DMS114 treated with DMSO at 0.1 percent for 48 hours (cell line): ENCODE measurements around the gene KANSL1.

Source experiments
- DNase-seq: peaks from one replicate; lab custom pipeline; 2025; ENCODE audit not compliant: unreplicated experiment; lab: John Stamatoyannopoulos, UW

KANSL1 gene

GRCh38 chr17:46043606-46044005, 149.6 kb downstream of the KANSL1 start:
- no peak for DNase-seq

- DNase-seq = no peak
Observed at GRCh38 chr17:46042925-46043324, 150.3 kb downstream of the KANSL1 start.

DNA sequence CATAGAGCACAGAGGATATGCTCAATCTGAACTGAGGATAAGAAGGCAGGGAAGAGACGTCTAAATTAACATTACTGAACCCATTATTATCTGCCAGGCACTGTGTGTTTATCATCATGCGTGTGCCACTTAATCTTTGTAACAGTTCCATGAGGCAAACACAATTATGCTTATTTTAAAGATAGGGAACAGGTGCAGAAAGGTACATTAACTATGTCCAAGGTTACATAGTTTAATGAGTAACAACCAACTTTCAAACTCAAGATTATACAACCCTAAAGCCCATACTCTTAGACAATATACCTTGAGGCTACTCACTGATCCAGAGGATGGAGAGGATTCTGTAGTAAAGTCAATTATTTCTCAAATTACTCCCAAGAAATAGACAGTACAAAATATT, 151.0 kb downstream of the KANSL1 start:
- DNase-seq = no peak

DNA sequence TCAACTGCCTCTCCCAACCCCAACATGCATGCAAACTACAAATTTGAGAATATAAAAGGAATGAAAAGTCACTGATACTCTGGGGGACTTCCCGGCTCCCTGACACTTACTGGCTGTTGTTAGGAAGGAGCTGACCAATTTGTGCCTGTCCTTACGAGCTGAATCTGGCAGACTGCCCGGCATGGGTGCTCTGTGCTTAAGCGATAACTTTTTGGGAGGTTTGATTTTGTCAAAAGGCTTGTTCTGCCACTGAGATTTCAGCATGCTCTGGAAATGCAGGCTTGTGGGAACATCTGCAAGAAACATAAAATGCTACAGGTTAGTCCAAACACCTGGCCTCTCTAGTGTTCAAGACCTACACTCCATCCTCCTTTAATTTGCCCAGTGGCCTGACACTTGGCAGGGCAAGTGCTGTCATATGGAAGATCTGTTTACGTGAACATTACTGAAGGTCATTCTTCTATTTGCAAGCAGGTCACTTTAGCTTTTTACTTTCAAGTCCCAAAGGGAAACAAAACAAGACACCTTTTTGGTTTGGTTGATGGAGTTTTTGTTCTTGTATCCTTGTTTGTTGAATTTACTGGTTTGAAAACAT, 153.5 kb downstream of the KANSL1 start:
- DNase-seq = no peak

DNA sequence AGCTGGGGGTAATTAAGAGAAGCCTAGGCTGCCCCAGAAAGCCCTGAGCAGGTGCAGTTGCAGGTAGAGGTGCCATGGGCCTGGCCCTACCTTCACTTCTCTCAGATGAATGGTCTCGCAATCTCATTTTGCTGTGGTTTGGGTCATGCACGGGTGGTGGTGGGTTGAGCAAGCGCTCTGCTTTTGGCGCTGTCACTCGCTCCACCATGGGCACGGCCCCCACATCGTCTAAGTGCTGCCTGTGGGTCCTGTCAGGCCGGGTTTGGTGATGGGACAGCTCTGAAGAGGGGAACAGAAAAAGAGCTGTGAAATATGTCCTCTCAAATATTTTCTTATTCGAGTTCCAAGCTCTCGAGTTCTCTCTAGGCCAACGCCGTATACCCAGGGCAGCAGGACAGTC, 154.3 kb downstream of the KANSL1 start:
- DNase-seq = no peak

- DNase-seq = no peak
Observed at GRCh38 chr17:46038414-46038813, 154.8 kb downstream of the KANSL1 start.

DNA sequence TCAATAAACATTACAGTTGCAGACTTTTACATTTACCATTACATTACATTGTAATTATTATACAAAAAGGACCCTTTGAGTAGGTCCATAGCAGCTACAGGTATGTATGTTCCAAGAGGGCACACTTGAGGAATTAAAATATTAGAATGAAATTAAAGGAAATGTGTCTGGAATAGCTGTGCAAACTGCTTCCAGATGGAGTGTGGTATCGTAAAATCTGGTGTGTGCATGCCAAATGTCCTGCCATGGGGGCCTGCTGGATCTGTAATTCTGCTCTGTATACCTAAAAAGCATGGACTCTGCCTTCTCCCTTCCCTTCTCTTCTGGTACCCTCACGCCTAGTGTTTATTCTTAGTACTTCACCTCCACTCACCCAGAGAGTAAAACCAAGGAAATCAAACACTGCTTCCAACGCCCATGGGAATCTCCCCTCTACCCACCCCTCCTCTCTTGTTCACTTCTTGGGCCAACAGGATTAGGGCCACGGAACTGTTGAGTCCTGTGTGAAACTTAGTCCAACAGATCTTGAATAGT, 155.4 kb downstream of the KANSL1 start:
- DNase-seq = no peak

DNA sequence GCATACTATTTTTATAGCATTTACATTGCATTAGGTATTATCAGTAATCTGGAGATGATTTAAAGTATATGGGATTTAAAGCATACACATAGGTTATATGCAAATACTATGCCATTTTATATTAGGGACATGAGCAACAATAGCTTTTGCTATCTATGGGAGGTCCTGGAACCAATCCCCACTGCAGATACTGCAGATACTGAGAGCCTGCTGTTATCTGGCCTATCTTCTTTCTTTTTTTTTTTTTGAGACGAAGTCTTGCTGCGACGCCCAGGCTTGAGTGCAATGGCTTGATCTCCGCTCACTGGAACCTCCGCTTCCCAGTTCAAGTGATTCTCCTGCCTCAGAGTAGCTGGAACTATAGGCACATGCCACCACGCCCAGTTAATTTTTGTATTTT, 156.7 kb downstream of the KANSL1 start:
- DNase-seq = no peak

DNA sequence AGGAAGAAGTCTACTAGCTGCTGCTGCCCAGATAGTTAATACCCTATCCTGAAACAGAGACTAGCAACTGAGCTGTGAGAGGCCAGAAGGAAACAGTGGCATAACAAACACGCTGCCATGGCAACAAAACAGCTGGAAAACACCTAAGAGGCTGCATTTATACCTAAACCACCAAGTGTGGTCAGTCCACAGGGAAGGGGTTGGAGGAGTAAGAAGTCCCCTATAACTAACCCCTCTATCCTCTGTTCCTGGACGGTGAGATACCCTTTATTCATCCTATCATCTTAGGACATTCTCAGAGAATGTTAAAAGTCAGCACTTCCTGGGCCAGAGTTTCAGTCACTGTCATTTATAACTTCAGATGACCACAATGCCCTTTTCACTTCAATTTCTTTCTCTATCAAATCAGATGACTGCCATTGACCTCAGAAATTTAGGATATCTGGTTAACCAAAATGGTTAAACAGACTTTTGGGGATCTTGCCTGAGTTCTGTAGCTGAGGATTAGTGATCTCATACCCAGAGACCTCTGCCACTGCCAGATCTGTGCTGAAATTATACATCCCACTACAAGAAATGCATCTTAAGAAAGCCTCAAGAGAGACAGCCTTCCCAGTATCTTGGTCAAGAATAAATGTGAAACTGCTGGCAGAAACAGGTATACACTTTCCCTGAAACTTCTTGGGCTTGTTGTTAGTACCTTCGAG, 158.0 kb downstream of the KANSL1 start:
- no peak for DNase-seq

- DNase-seq = no peak
Observed at GRCh38 chr17:46033392-46033791, 159.8 kb downstream of the KANSL1 start.

DNA sequence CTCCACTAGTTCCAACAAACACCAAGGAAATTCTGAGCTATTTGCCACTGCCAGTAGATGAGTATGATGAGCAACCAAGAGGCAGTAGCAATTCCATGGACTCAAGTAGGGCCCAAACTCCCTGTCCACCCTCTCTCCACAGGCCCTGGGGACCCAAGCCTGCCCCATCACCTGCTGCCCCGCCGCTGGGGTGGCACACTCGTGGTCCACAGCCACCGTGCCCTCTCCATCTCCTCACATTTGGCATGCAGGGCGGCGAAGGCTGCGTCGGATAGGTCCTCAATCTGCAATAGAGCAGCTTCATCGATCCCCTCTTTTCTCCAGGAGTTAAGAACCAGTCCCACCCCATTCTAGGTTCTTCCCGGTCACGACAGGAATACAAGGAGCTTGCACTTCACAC, 160.3 kb downstream of the KANSL1 start:
- DNase-seq = no peak

DNA sequence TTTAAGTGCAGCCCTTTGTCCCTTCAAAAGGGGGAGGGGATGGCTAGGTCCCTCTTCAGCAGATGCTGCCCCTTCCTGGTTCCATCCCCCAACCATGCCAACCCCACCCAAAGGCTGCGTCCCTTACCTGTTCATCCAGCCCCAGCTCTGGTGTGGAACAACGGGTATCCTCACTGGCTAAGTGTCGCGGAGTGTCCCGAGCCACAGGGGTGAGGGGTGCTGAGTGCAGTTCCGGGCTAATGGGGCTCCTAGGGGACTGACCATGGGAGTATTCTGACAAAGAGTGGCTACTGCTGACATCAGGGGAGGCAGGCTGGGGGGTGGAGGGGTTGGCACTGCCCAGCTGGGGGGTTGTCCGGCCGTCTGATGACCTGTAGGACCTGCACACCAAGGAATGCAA, 161.3 kb downstream of the KANSL1 start:
- DNase-seq = no peak

- DNase-seq = no peak
Observed at GRCh38 chr17:46031440-46031839, 161.8 kb downstream of the KANSL1 start.

GRCh38 chr17:46030752-46031151, 162.5 kb downstream of the KANSL1 start:
- no peak for DNase-seq

DNA sequence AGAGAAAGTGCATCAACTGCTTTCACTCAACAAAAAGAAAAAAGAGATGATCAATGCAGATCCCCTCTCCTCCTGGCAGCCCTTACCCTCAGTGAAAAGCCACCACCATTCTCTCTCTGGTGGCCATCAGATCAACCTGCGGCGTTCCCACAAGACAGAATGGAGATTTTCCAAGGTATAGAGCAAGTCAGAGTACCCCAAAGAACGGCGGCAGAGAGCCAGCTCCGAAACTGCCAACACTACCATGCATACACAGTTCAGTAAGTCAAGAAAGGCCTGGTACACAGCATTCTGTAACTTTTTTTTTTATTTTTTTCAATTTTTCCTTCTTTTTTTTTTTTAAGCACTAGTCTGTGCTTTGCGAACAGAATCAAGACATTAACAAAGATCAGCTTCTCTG, 163.6 kb downstream of the KANSL1 start:
- no peak for DNase-seq

- no peak for DNase-seq
Observed at GRCh38 chr17:46028981-46029565, 164.2 kb downstream of the KANSL1 start.

DNA sequence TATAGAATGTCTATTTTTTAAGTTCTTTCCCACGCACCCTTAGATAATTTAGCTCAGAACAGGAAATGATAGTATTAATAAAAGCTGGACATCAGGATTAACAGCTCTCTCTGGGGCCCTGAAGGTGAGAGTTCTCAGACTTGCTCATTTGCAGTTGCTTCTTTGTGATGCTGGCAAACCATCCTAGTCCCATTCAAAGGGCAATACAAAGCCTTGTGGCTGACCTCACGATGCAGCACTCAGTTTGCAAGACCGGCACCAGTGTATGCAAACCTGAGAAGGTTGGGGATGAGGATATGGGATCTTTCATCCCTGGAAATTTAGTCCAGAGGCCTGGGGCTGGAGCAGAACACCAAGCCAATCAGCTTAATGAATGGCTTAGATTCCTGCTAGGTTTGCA, 164.9 kb downstream of the KANSL1 start:
- no peak for DNase-seq

DNA sequence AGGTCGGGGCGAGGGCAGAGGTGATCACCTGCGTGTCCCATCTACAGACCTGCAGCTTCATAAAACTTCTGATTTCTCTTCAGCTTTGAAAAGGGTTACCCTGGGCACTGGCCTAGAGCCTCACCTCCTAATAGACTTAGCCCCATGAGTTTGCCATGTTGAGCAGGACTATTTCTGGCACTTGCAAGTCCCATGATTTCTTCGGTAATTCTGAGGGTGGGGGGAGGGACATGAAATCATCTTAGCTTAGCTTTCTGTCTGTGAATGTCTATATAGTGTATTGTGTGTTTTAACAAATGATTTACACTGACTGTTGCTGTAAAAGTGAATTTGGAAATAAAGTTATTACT, 165.3 kb downstream of the KANSL1 start:
- DNase-seq = no peak

- no peak for DNase-seq
Observed at GRCh38 chr17:46027048-46027975, 165.9 kb downstream of the KANSL1 start.

DNA sequence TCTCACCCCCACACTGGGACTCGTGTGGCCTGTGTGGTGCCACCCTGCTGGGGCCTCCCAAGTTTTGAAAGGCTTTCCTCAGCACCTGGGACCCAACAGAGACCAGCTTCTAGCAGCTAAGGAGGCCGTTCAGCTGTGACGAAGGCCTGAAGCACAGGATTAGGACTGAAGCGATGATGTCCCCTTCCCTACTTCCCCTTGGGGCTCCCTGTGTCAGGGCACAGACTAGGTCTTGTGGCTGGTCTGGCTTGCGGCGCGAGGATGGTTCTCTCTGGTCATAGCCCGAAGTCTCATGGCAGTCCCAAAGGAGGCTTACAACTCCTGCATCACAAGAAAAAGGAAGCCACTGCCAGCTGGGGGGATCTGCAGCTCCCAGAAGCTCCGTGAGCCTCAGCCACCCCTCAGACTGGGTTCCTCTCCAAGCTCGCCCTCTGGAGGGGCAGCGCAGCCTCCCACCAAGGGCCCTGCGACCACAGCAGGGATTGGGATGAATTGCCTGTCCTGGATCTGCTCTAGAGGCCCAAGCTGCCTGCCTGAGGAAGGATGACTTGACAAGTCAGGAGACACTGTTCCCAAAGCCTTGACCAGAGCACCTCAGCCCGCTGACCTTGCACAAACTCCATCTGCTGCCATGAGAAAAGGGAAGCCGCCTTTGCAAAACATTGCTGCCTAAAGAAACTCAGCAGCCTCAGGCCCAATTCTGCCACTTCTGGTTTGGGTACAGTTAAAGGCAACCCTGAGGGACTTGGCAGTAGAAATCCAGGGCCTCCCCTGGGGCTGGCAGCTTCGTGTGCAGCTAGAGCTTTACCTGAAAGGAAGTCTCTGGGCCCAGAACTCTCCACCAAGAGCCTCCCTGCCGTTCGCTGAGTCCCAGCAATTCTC, 166.8 kb downstream of the KANSL1 start:
- no peak for DNase-seq
